Medulla oblongata (tissue), 1 donor: ENCODE measurements around the gene SPG7.

Source experiments
- DNase-seq: peaks from one replicate; pipeline ENCODE4 v3.0.0-alpha.2; 2015; ENCODE audit errors: extremely low spot score

Gene SPG7

GRCh38 chr16:89598199-89598598 lies 90.0 kb downstream of the SPG7 start:
- no peak for DNase-seq

- no peak for DNase-seq
These were observed 91.3 kb downstream of the SPG7 start for GRCh38 chr16:89599451-89599858.

- DNase-seq: no peak
These were observed 91.7 kb downstream of the SPG7 start for GRCh38 chr16:89599902-89600301.

GRCh38 chr16:89600427-89600826 lies 92.2 kb downstream of the SPG7 start:
- no peak for DNase-seq

- DNase-seq: no peak
These were observed 92.8 kb downstream of the SPG7 start for GRCh38 chr16:89600956-89601355.

GRCh38 chr16:89601906-89602272 lies 93.7 kb downstream of the SPG7 start:
- no peak for DNase-seq

GRCh38 chr16:89602273-89602951 lies 94.2 kb downstream of the SPG7 start:
- DNase-seq: no peak

- DNase-seq: no peak
These were observed 94.9 kb downstream of the SPG7 start for GRCh38 chr16:89602952-89603590.

- DNase-seq: no peak
These were observed 96.6 kb downstream of the SPG7 start for GRCh38 chr16:89604764-89605163.

- no peak for DNase-seq
These were observed 97.2 kb downstream of the SPG7 start for GRCh38 chr16:89605186-89605970.

- no peak for DNase-seq
These were observed 97.8 kb downstream of the SPG7 start for GRCh38 chr16:89606006-89606405.
